Heart right ventricle (tissue), 16 donors: ENCODE measurements around the gene RAD51D. TPM values are rescaled to one million over a fixed set of nuclear protein-coding genes. Genes with fewer than 3 reads are reported as not detected.

Experiments
- ATAC-seq, 8 donors: fragments of 200-7000 bp; cut with Tn5 transposase; one replicate each; pipeline ENCODE4 v1.9.1; 2020; ENCODE audit warnings: mild to moderate bottlenecking in 8 of 8, moderate library complexity in 8 of 8, moderate number of reproducible peaks in 1 of 8
- DNase-seq, 2 donors: peaks; one replicate each; pipeline ENCODE4 v3.0.0-alpha.2; 2020
- H3K27ac ChIP-seq, 10 donors: fragments of 200-600 bp; sonication (generic) in 2 of 10; one replicate each; pipeline versions ENCODE4 v1.5.0 to v1.8.0; 2020 to 2022; ENCODE audit warnings: mild to moderate bottlenecking in 3 of 10
- H3K27me3 ChIP-seq, 7 donors: fragments of 200-600 bp; one replicate each; pipeline ENCODE4 v1.8.0; 2021 to 2022; ENCODE audit warnings: mild to moderate bottlenecking in 2 of 7
- H3K36me3 ChIP-seq, 9 donors: fragments of 200-600 bp; sonication (generic) in 1 of 9; one replicate each; pipeline versions ENCODE4 v1.5.0 to v1.8.0; 2020 to 2022; ENCODE audit warnings: mild to moderate bottlenecking in 2 of 9
- H3K4me1 ChIP-seq, 9 donors: fragments of 200-600 bp; sonication (generic) in 1 of 9; one replicate each; pipeline versions ENCODE4 v1.5.0 to v1.8.0; 2020 to 2022; ENCODE audit warnings: mild to moderate bottlenecking in 4 of 9
- H3K4me3 ChIP-seq, 10 donors: fragments of 200-600 bp; sonication (generic) in 2 of 10; one replicate each; pipeline versions ENCODE4 v1.5.0 to v1.8.0; 2020 to 2022; ENCODE audit warnings: mild to moderate bottlenecking in 7 of 10, moderate library complexity in 2 of 10
- H3K9me3 ChIP-seq, 11 donors: fragments of 200-600 bp in 10 of 11; sonication (generic) in 2 of 11; one replicate each; pipeline versions ENCODE4 v1.5.0 to v1.8.0; 2013 to 2022; ENCODE audit warnings: mild to moderate bottlenecking in 2 of 11, control low read depth in 1 of 11, moderate library complexity in 1 of 11
- CTCF ChIP-seq, 9 donors: fragments of 200-600 bp; sonication (generic) in 2 of 9; IDR thresholded peaks; one replicate each; pipeline versions ENCODE4 v1.5.0 to v1.8.0; 2021 to 2022; ENCODE audit warnings: antibody characterized with exemption in 9 of 9, mild to moderate bottlenecking in 5 of 9, moderate library complexity in 1 of 9
- WGBS, 2 donors: extraction: QIAGEN DNeasy Blood & Tissue Kit; methylation state at CpG; one replicate each; pipeline ENCODE4 v1.1.7; 2013; ENCODE audit warnings: inconsistent platforms in 1 of 2; 5-methylcytosine and 5-hydroxymethylcytosine counted together
- intact Hi-C, 10 donors: fragments of 100-400 bp; cut with DNase I; formaldehyde crosslinking; loops; one replicate each; pipeline versions ENCODE4 v1.11.1 to v1.14.2; 2022
- polyA plus RNA-seq, 2 donors: library from polyadenylated mRNA; stranded (reverse); fragments of 200-250 nt; gene quantifications; one replicate each; pipeline ENCODE4 v1.2.3, GENCODE V29; 2013
- total RNA-seq, 10 donors: library from RNA; stranded (reverse); fragmentation: NEBNext Ultra II Directional in 3 of 10; extraction: Animal tissue kit (Norgen Biotek cat#: 25700) in 3 of 10; gene quantifications; one replicate each; pipeline versions ENCODE4 v1.2.1 to v1.2.4, GENCODE V29; 2021 to 2023
- donor health status: Arrhythmogenic right ventricular cardiomyopathy.
- donor health status: ischemic (EF 13 %, LVEDD 7.1; RV severe dilation, severe dysfunction).
- donor health status: healthy with polysubstance abuse.
- donor health status: DM: no; HTN: yes; CAD: no.
- donor health status: DM: no; HTN: no; CAD: no.
- donor health status: ischemic (EF 25% LVEDD 6.9; RV normal size, moderate dysfunction).
- donor health status: ischemic (EF 25% LVEDD 5.7; RV mildly dilated, moderate dysfunction).
- donor health status: healthy.
- donor health status: DM: yes; HTN: yes; CAD: no.
- donor health status: Ischemic cardiomyopathy.
- donor health status: ischemic (EF 35%, LVEDD 5.7; RV mildly dilated, moderate dysfunction).
- donor health status: nonischemic (EF 11% LVEDD 7.7; RV severe dilation, severe dysfunction).
- donor health status: DM: yes; HTN: yes; CAD: no.
- donor health status: PGD.
- donor health status: ischemic (EF 29% LVEDD 5.4; RV normal size, mild dysfunction).
- donor health status: nonischemic (EF 23%, LVEDD 6.1; RV moderate dilation, normal function).

RAD51D gene
- total and polyA plus RNA-seq, 12 donors = 3.0 to 9.6 (median 5.3) TPM

GRCh38 chr17:35087731-35088355 is 31.8 kb downstream of the RAD51D start:
- ATAC-seq (peak in 2 of 8 donors; percentile 4 to 5), DNase-seq (no peak)
- intact Hi-C loops = loop anchor here in 6 of 10 donors (2.0 to 10.0 kb wide), 5 partner anchors 31 to 106 kb away; partner anchors contain the start of genes LIG3 (in 2 of the 6) and RAD51D (in 1 of the 6)
- Histone ChIP-seq H3K36me3 (no peaks in the 10 kb centered on the region), H3K27ac (peak overlapping the region in 9 of 10 donors; percentile 78 to 95 (median 87)), H3K4me1 (peaks cover 0 to 28% (median 11%) of the 10 kb centered on the region in 9 donors), H3K27me3 (no peaks in the 10 kb centered on the region), H3K4me3 (peak overlapping the region; percentile 76 to 99 (median 92)), H3K9me3 (no peaks in the 10 kb centered on the region)
- TF ChIP-seq CTCF (IDR thresholded peaks at IDR 0.05) = no peak
- 37 to 41% methylated on average over 9 of the region's 9 CpGs for WGBS, 2 donors

- H3K4me1 ChIP-seq = peaks cover 0 to 36% (median 11%) of the 10 kb centered on the region in 9 donors
- WGBS, 2 donors = 94 to 96% methylated on average over 8 of the region's 8 CpGs
- no peak for ATAC-seq
- H3K4me3 ChIP-seq = no peak overlapping the region
- H3K27ac ChIP-seq = no peak overlapping the region
- no peaks in the 10 kb centered on the region for H3K36me3 ChIP-seq
- intact Hi-C loops = loop anchor here in 5 of 10 donors (5.0 to 10.0 kb wide), 3 partner anchors 90 to 105 kb away; partner anchors contain the start of gene LIG3 (in 2 of the 5)
- no peak for DNase-seq
- no peaks in the 10 kb centered on the region for H3K27me3 ChIP-seq
- TF ChIP-seq CTCF (IDR thresholded peaks at IDR 0.05) = no peak
- H3K9me3 ChIP-seq = no peaks in the 10 kb centered on the region
These were observed 32.6 kb downstream of the RAD51D start for GRCh38 chr17:35086931-35087573.

GRCh38 chr17:35086164-35086563 is 33.5 kb downstream of the RAD51D start:
- H3K36me3 ChIP-seq = no peaks in the 10 kb centered on the region
- DNase-seq = no peak
- TF ChIP-seq CTCF (IDR thresholded peaks at IDR 0.05) = no peak
- no peak overlapping the region for H3K4me3 ChIP-seq
- H3K9me3 ChIP-seq = no peaks in the 10 kb centered on the region
- H3K27ac ChIP-seq = no peak overlapping the region
- ATAC-seq = no peak
- H3K4me1 ChIP-seq = peaks cover 0 to 45% (median 12%) of the 10 kb centered on the region in 9 donors
- intact Hi-C loops = loop anchor here in 5 of 10 donors (5.0 to 10.0 kb wide), 3 partner anchors 89 to 104 kb away; partner anchors contain the start of gene LIG3 (in 2 of the 5)
- no peaks in the 10 kb centered on the region for H3K27me3 ChIP-seq
- WGBS, 2 donors = 98 to 100% methylated on average over 8 of the region's 8 CpGs

GRCh38 chr17:35084987-35085386 is 34.7 kb downstream of the RAD51D start:
- Histone ChIP-seq H3K36me3 (no peaks in the 10 kb centered on the region), H3K4me3 (no peak overlapping the region), H3K27ac (no peak overlapping the region), H3K9me3 (no peaks in the 10 kb centered on the region), H3K27me3 (no peaks in the 10 kb centered on the region), H3K4me1 (peaks cover 0 to 51% (median 12%) of the 10 kb centered on the region in 9 donors)
- TF ChIP-seq CTCF (IDR thresholded peaks at IDR 0.05) = no peak
- DNase-seq (no peak), ATAC-seq (no peak)
- WGBS, 2 donors = 87 to 93% methylated on average over 2 of the region's 2 CpGs
- intact Hi-C loops = loop anchor here in 5 of 10 donors (5.0 to 10.0 kb wide), 3 partner anchors 88 to 103 kb away; partner anchors contain the start of gene LIG3 (in 2 of the 5)
